Ovary (tissue), 9 donors: ENCODE results near the gene BAIAP3. TPM values are rescaled to one million over a fixed set of nuclear protein-coding genes. Genes with fewer than 3 reads are reported as not detected.
A peak's percentile ranks its signal among the peaks of the same experiment; 100 is the strongest.

Source experiments
- DNase-seq, 5 donors: peaks; one replicate each; pipeline ENCODE4 v3.0.0-alpha.2; 2019 to 2020
- H3K27ac ChIP-seq, 2 donors: fragments of 200-600 bp; one replicate each; pipeline versions ENCODE4 v1.5.1 to v1.8.0; 2019 to 2022
- H3K27me3 ChIP-seq: fragments of 200-600 bp; one replicate; pipeline ENCODE4 v1.8.0; 2022
- H3K36me3 ChIP-seq: fragments of 200-600 bp; sonication (generic); one replicate; pipeline ENCODE4 v1.5.1; 2019
- H3K4me1 ChIP-seq: one replicate; pipeline ENCODE4 v1.8.1; 2013; ENCODE audit warnings: mild to moderate bottlenecking, moderate library complexity; ENCODE audit not compliant: insufficient read depth
- H3K4me3 ChIP-seq: fragments of 200-600 bp; sonication (generic); one replicate; pipeline ENCODE4 v1.5.1; 2017
- H3K9me3 ChIP-seq, 2 donors: fragments of 200-600 bp in 1 of 2; sonication (generic) in 1 of 2; one replicate each; pipeline versions ENCODE4 v1.5.1 to v1.8.1; 2013 to 2019; ENCODE audit warnings: mild to moderate bottlenecking in 1 of 2, moderate library complexity in 1 of 2
- EP300 ChIP-seq: sonication (generic); formaldehyde crosslinking; IDR thresholded peaks from one replicate; pipeline ENCODE4 v1.6.1; 2017; ENCODE audit warnings: antibody characterized with exemption
- POLR2A ChIP-seq: fragments of 450-650 bp; IDR thresholded peaks from one replicate; pipeline ENCODE4 v1.6.1; 2017; ENCODE audit warnings: antibody characterized with exemption, mild to moderate bottlenecking, moderate library complexity
- WGBS, 3 donors: extraction: QIAGEN DNeasy Blood & Tissue Kit in 1 of 3; methylation state at CpG; one replicate each; pipeline versions ENCODE4 v1.1.5 to v1.1.7; 2013 to 2017; 5-methylcytosine and 5-hydroxymethylcytosine counted together
- intact Hi-C, 4 donors: fragments of 100-400 bp; cut with DNase I; formaldehyde crosslinking; loops; one replicate each; pipeline versions ENCODE4 v1.11.0 to v1.15.1; 2022 to 2023
- polyA plus RNA-seq, 2 donors: library from polyadenylated mRNA; stranded (reverse); fragments of 200-250 nt in 1 of 2; fragments of 350-450 nt in 1 of 2; fragmentation: Illumina TruSeq in 1 of 2; extraction: RNeasy Lipid Tissue Mini Kit (QIAGEN cat#74804) in 1 of 2; gene quantifications; one replicate each; pipeline ENCODE4 v1.2.3, GENCODE V29; 2013 to 2014
- total RNA-seq, 7 donors: library from RNA; depleted of rRNA in 2 of 7; stranded (reverse); fragments of >200 nt in 2 of 7; fragmentation: NEBNext Ultra II Directional in 3 of 7; extraction: Animal tissue kit (Norgen Biotek cat#: 25700) in 3 of 7; gene quantifications; one replicate each; pipeline versions ENCODE4 v1.1.0 to v1.2.4, GENCODE V29; 2016 to 2023
- TF ChIP-seq, protein P1 (sequence below), 3 donors: fragments of 450-650 bp in 2 of 3; fragments of 200-600 bp in 1 of 3; IDR thresholded peaks; one replicate each; pipeline versions ENCODE4 v1.5.1 to v1.8.0; 2016 to 2022; ENCODE audit warnings: antibody characterized with exemption in 3 of 3, mild to moderate bottlenecking in 1 of 3
- donor health status: DM: no; HTN: no; CAD: no; lungs with moderate emphysema.
- donor health status: DM: no; HTN: no; CAD: no.
- donor health status: Bipolar disorder and iron deficiency.
- donor health status: DM: yes; HTN: yes; CAD: no.
- donor health status: DM: no; HTN: no; CAD: no.
- donor health status: DM: yes; HTN: yes; CAD: no.

BAIAP3 gene
- total and polyA plus RNA-seq, 9 donors = 0.25 to 26.1 (median 1.2) TPM

DNA sequence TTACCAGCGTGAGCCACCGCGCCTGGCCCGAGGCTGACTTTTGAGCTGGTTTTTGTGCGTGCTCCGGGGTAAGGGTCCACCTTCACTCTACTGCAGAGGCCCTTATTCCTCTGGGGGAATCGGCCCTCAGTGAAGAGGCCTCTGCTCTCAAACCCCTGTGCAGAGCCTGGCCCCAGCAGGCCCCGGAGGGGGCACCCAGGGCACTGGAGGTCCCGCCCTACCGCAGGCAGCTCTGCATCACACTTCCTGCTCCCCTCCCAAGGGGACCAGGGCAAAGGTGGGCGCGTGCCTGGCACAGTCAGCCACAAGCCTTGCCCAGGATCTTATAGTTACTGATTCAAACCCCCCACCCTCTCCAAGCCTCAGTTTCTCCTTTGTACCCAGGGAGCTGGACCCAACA, 27.6 kb upstream of the BAIAP3 start:
- peaks cover 3% of the 10 kb centered on the region for H3K4me1 ChIP-seq
- TF ChIP-seq EP300 = no peak
- 68 to 74% (median 74%) methylated on average over 12 of the region's 12 CpGs for WGBS, 3 donors
- DNase-seq = no peak
- intact Hi-C loops = no loop called here
- no peaks in the 10 kb centered on the region for H3K9me3 ChIP-seq
- H3K27ac ChIP-seq = no peak overlapping the region
- H3K4me3 ChIP-seq = no peak overlapping the region
- peaks cover 4% of the 10 kb centered on the region for H3K27me3 ChIP-seq
- no peaks in the 10 kb centered on the region for H3K36me3 ChIP-seq

DNA sequence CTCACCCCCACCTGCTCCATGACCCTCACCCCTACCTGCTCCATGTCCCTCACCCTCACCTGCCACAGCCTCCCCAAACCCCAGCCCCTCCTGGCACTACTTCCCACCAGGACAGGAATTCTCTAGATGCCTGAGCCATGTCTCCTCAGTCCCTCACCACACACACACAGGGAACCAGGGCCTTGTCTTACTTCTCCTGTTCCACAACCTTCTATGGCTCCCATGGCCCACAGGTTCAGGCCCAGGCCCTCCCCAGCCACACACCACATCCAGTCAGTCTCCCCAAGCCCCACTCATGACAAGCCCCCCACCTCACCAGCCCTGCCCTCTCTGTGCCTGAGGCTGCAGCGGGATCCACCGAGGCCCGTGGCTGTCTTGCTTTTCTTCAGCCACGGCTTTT, 27.1 kb upstream of the BAIAP3 start:
- H3K9me3 ChIP-seq = no peaks in the 10 kb centered on the region
- peaks cover 6% of the 10 kb centered on the region for H3K4me1 ChIP-seq
- 59 to 70% (median 65%) methylated on average over 4 of the region's 4 CpGs for WGBS, 3 donors
- no peaks in the 10 kb centered on the region for H3K36me3 ChIP-seq
- no peak overlapping the region for H3K4me3 ChIP-seq
- TF ChIP-seq POLR2A = no peak
- no peak for TF ChIP-seq EP300
- TF ChIP-seq, protein P1, sequence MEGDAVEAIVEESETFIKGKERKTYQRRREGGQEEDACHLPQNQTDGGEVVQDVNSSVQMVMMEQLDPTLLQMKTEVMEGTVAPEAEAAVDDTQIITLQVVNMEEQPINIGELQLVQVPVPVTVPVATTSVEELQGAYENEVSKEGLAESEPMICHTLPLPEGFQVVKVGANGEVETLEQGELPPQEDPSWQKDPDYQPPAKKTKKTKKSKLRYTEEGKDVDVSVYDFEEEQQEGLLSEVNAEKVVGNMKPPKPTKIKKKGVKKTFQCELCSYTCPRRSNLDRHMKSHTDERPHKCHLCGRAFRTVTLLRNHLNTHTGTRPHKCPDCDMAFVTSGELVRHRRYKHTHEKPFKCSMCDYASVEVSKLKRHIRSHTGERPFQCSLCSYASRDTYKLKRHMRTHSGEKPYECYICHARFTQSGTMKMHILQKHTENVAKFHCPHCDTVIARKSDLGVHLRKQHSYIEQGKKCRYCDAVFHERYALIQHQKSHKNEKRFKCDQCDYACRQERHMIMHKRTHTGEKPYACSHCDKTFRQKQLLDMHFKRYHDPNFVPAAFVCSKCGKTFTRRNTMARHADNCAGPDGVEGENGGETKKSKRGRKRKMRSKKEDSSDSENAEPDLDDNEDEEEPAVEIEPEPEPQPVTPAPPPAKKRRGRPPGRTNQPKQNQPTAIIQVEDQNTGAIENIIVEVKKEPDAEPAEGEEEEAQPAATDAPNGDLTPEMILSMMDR (IDR thresholded peaks at IDR 0.05) = no peak
- no peak overlapping the region for H3K27ac ChIP-seq
- intact Hi-C loops = no loop called here
- H3K27me3 ChIP-seq = no peaks in the 10 kb centered on the region
- DNase-seq = no peak

DNA sequence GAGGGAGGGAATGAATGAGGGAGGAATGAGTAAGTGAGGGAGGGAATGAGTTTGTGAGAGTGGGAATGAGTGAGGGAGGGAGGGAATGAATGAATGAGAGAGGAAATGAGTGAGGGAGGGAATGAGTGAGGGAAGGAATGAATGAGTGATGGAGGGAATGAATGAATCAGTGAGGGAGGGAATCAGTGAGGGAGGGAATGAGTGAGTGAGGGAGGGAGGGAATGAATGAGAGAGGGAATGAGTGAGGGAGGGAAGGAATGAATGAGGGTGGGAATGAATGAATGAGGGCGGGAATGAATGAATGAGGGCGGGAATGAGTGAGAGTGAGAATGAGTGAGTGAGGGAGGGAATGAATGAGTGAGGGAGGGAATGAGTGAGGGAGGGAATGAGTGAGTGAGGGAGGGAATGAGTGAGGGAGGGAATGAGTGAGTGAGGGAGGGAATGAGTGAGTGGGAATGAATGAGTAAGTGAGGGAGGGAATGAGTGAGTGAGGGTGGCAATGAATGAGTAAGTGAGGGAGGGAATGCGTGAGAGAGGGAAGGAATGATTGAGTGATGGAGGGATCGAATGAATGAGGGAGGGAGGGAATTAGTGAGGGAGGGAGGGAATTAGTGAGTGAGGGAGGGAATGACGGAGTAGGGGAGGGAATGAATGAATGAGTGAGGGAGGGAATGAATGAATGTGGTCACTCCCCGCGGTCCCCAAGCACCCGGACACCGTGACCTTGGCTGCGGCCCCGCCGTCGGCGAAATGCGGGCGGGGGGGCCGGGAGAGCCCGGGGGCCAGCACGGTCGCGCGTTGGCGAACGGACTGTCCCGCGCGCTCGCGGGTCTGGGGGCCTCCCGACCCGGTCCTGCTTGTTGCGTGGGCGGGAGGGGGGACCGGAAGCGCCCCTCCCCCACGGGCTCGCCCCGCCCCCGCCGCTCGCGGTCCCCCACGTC, 25.1 kb upstream of the BAIAP3 start:
- no peak for TF ChIP-seq EP300
- Histone ChIP-seq H3K4me1 (peaks cover 21% of the 10 kb centered on the region), H3K27ac (peak overlapping the region; percentile 93 to 98), H3K9me3 (no peaks in the 10 kb centered on the region), H3K27me3 (no peaks in the 10 kb centered on the region), H3K4me3 (peak overlapping the region; percentile 76), H3K36me3 (no peaks in the 10 kb centered on the region)
- intact Hi-C loops = no loop called here
- 4 to 5% (median 4%) methylated on average over 38 to 42 of the region's 43 CpGs for WGBS, 3 donors
- DNase-seq = no peak

DNA sequence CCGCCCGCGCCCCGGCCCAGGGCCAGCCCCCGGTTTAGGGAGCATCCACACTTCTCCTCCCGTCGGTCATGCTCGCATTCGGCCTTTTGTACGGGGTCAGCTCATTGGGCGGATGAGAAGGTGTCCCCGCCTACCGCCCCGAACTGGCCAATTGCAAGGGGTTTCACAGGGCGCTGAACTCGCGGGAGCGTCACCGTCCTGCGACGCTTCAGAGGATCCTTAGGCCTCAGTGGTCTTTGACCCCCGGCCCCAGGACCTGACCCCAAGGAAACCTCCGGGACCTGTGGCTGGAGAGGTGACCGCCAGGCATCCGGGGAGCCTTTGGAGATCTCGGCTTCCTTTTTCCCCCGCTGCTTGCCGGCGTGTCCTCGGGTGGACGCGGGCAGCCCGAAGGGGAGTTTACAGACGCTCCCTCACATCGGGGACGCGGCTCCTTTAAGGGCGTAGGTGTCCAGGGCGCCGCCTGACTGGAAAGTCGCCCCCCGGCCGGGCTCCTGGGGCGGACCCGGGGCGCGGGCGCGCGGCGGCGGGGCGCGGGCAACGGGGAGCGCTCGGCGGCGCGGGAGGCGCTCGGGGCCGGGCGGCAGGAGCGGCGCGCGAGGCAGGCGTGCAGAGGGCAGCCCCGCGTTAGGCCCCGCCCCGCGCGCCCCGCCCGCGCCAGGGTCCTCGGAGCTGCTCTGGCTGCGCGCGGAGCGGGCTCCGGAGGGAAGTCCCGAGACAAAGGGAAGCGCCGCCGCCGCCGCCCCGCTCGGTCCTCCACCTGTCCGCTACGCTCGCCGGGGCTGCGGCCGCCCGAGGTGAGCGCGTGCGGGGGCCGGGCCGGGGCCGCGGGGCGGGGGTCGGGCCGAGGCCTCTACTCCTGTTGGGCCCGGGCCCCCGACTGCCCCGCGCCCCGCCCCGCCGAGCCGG, 24.2 kb upstream of the BAIAP3 start, which contains the start of gene UBE2I:
Gene UBE2I (plus strand): TSS at position 660 of the 909 bp plus-strand sequence. CDS start 4,395 bp downstream, outside the sequence.
- DNase-seq = peak; percentile 96 to 99 (median 98)
- 0 to 2% (median 1%) methylated on average over 53 to 117 of the region's 117 CpGs for WGBS, 3 donors
- H3K4me1 ChIP-seq = peaks cover 26% of the 10 kb centered on the region
- H3K4me3 ChIP-seq = peak within 1 kb of the TSS; percentile 76
- peak; percentile 59 for TF ChIP-seq POLR2A
- TF ChIP-seq, protein P1 (IDR thresholded peaks at IDR 0.05) = no peak
- peak; percentile 64 for TF ChIP-seq EP300
- intact Hi-C loops = no loop called here
- H3K27ac ChIP-seq = peak within 1 kb of the TSS; percentile 93 to 98
- no peaks in the 10 kb centered on the region for H3K27me3 ChIP-seq
- no peaks in the 10 kb centered on the region for H3K36me3 ChIP-seq
- H3K9me3 ChIP-seq = no peaks in the 10 kb centered on the region
